Fibroblast of pulmonary artery (primary cell): Measurements from ENCODE around the gene CEBPA.

ENCODE experiments used
- DNase-seq: peaks from one replicate; pipeline ENCODE4 v3.0.0-alpha.2; 2010; ENCODE audit warnings: low read depth
- H3K4me3 ChIP-seq: replicated peaks from 2 replicates; pipeline ENCODE4 v1.5.1; 2011; ENCODE audit warnings: low read depth, mild to moderate bottlenecking, control low read depth, low read length, moderate library complexity
- CTCF ChIP-seq: IDR thresholded peaks from 2 replicates; pipeline ENCODE4 v1.5.1; 2011; ENCODE audit warnings: mild to moderate bottlenecking, control low read depth, low read length, inconsistent platforms; ENCODE audit errors: missing control alignments

The CEBPA gene

GRCh38 chr19:33345163-33345562 is 42.8 kb upstream of the CEBPA start:
- TF ChIP-seq CTCF = no peak
- H3K4me3 ChIP-seq = no peak overlapping the region

DNA sequence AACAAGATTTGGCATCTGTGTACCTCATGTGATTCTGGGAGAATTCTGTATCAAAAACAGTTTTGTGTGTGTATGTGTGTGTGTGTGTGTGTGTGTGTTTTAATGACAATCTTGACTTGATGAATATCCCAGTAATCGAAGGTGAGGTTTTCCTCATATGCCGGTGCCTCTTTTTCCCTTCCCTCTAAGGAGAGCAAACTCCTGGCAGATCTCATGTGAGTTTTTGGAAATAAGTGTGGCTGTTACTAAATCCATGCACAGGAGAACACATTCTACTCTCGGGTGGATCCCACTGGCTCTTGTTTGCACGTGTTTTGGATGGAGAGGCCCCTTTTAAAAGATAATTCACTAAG is 42.2 kb upstream of the CEBPA start:
- DNase-seq = no peak
- H3K4me3 ChIP-seq = no peak overlapping the region
- no peak for TF ChIP-seq CTCF

More at GRCh38 chr19:33345163-33345562, 42.8 kb upstream of the CEBPA start:
- DNase-seq = no peak

- no peak overlapping the region for H3K4me3 ChIP-seq
- peak; percentile 11 for DNase-seq
- no peak for TF ChIP-seq CTCF
Observed at GRCh38 chr19:33343859-33344572, 41.7 kb upstream of the CEBPA start.

DNA sequence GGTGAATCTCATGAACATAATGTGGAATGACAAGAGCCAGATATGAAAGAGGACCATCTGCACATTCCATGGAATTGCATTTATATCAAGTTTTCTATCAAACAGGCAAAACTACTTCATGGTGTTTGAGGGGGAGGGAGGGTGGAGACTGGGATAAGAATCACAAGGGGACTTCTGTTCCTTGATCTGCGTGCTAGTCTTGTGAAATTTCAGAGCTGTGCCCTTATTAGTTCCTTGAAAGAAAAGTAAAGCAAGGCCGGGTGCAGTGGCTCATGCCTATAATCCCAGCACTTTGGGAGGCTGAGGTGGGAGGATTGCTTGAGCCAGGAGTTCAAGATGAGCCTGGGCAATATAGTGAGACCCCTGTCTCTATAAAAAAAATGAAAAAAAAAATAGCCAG is 41.0 kb upstream of the CEBPA start:
- H3K4me3 ChIP-seq = no peak overlapping the region
- no peak for DNase-seq
- no peak for TF ChIP-seq CTCF

GRCh38 chr19:33340991-33341390 is 38.7 kb upstream of the CEBPA start:
- no peak overlapping the region for H3K4me3 ChIP-seq
- no peak for DNase-seq
- no peak for TF ChIP-seq CTCF

GRCh38 chr19:33339016-33339984 is 37.0 kb upstream of the CEBPA start:
- no peak overlapping the region for H3K4me3 ChIP-seq
- no peak for TF ChIP-seq CTCF
- DNase-seq = no peak
